Measurements from ENCODE around the gene ARHGAP18.
A peak's percentile ranks its signal among the peaks of the same experiment; 100 is the strongest.

The ARHGAP18 gene

DNA sequence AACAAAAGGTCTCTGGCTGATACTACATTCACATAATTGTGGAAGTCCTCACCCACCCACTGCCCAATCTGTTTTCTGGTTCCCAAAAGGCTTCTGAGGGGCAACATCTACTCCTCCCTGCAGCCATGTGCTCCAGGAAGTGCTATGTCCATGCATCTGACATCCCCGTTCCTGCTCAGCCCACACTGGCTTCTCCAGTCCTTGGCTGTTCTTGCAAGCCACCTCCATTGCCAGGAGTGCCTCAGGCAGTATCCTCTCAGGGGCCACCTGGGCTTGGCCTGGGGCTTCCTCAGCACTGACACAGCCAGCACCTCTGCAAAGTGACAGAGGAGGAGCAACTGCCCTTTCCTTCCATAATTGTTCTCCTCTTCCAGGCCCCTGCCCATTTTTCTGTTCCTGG, 18.3 kb downstream of the ARHGAP18 start:
- no peak for DNase-seq

DNA sequence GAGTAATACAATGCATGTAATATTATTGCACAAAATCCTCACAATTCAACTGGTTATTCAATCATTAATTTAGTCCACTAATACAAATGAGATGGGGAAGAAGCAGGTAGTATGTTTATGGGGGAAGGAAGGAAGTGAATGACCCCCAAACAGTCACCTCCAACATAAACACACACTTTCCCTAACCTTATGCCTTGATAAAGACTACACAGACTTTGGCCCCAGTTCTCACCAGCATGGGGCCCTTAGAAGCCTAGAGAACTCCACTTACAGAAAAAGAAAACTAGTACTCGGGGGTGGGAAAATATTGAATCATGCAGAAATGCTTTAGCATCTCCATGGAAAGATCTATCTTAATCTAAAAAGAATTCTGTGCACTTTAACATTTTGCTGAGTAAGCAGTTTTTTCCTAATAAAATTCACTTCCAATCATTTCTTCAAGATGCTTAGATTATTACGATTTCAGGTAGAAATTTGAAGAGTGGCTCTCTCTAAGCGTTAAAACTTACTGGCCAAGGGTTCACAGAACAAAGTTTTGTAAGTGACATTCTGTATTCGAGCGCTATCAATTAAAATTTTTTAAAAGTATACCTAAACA, 18.8 kb downstream of the ARHGAP18 start:
- no peak for DNase-seq

DNA sequence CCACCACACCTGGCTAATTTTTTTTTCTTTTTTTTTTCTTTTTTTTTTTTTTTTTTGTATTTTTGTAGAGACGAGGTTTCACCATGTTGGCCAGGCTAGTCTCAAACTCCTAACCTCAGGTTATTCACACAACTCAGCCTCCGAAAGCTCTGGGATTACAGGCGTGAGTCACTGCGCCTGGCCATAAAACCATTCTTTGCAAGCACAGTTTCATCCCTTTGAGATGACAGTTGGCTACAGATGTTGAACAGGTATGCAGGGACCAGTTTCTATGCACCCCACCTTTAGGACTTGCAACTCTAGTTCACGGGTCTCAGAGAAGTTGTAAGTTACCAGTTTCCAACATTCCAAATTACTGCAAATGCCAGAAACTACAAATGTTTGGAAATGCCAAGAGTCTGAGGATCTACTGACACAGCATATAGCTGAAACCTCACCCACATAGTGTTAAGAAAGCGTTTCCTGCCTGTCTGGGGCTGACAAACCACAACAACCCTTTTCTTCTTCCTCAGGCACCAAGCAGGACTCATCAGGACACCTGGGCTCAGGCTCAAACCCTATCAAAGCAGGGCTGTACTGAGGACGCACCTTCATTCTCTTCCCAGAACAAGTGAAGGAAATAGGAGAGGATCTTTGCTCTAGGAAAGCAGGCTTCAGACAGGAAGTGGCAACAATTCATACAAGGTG, 22.9 kb downstream of the ARHGAP18 start:
- peak in 3 of 5 experiments; percentile 17 to 88 (median 68) for DNase-seq

DNA sequence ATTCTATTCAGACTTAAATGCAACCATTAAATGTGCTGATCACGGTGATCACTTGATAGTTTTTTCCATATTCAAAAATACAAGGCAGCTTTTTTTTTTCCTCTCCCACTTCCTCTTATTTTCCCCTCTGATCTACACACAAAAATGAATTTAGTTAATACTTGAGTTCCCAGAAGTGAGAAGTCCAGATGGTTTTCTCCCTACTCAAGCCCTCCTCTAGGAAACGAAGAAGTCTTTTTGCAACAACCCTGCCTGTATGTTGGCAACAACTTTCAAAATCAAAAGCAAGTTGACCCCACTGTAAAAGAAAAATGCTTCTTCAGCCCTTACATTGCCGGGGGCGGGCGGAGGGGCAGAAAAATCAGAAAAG, 24.3 kb downstream of the ARHGAP18 start:
- no peak for DNase-seq

DNA sequence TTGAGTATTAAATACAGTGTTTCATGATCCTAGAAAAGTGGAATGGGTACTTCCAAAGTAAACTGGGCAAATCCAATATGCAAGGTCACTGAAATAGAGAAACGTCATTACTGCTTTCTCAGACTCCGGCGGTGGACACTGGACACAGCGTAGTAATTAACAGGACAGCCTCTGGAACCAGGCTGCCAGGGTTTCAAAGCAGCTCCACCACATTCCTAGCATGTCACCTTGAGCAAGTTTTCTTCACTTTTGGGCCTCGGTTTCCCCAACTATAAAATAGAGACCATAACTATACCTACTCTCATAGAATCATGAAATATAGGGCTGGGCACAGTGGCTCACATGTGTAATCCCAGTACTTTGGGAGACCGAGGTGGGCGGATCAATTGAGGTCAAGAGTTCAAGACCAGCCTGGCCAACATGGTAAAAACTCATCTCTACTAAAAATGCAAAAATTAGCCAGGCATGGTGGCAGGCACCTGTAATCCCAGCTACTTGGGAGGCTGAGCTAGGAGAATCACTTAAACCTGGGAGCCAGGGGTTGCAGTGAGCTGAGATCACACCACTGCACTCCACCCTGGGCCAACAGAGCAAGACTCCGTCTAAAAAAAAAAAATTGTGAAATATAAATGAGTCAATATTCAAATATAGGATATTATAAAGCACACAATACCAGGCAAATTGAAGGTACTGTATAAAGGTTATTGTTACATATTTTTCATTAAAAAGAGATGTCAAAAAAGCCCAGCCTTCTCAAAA, 24.9 kb downstream of the ARHGAP18 start:
- no peak for DNase-seq

DNA sequence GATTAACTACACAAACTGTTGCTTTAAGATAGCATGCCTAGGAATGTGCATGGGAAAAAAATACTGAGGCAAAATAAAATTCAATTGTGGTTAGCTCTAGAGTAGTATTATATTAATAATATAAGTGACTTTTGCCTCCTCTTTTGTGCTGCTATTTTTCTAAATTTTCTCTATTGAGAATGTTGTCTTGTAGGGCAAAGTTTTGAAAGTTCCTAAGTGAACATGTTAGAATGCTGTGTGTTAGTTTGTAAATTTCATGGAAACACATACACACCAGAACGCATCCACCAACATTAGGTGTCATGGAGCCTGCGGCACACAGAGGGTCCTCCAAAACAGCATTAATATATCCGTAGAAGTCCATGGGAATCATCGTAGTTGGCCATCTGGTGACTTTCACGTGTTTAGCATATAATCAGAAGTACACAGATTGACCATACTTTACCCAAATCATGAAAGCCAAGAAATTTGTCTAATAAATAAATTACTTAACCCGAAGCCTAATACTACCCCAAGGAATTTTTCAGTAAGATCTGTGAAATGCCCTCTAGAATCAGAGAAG, 25.6 kb downstream of the ARHGAP18 start:
- DNase-seq = no peak

DNA sequence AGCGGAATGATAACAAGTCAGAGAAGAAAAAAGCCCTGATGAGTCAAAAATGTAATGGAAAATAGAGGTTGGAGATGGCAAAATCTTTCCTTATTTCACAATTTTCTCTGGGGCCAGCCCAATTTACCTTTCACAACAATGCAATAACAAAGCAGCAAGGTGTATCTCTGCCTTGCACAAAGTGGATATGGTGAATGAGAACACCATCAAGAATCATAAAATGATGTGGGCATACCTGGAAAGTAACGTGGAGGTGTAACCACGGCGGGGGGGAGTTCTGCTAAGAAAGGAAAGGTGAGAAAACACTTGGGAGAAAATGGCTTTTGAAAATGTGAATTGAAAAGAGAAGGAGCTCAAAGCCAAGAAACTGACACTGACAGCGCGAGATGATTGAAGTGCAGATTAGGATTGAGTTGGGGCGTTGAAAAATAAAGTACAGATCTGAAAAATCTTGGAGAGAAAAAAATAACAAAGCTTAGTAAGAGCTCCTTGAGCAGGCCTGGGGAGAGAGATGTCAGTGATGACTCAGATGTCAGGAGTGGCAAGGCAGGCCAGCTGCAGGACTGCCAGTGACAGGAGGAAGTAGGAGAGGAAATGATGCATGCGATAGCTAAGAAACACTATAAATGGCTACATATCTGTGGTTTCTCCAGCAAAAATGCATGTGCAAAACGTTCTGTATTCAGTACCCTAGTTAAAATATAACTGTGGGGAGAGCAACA, 26.2 kb downstream of the ARHGAP18 start:
- peak in 4 of 5 experiments; percentile 25 to 96 (median 56) for DNase-seq

DNA sequence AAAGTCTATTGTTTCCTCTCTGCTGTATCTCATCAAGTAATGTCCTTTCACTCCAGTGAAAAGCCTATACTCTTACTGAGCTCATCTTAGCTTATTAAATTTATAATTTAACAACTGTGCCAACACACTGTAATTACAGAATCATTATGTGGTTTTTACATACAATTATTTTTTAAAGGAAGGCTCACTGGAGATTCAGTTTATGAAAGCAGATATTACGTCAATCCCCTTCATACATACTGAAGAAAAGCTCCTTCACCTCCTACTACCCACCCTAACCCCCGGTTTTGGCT, 28.1 kb downstream of the ARHGAP18 start:
- no peak for DNase-seq

DNA sequence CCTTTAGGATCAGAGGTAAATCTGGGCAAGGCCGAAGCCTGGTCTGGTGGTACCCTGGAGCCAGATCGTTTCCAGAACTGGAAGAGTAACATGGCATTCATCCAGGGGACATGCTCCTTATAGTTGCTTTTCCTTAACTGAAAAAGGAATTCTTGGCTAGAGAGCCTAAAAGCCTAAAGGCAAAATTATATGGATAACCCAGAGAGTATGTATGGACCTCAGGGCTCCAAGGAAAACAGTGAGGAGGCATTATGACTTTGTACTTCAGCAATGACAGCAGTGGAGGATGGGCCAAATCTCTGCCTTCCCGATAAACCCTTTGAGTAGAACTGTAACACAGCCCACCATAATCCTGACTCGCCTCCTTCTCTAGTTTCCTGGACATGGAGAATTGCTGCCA, 29.3 kb downstream of the ARHGAP18 start:
- no peak for DNase-seq

DNA sequence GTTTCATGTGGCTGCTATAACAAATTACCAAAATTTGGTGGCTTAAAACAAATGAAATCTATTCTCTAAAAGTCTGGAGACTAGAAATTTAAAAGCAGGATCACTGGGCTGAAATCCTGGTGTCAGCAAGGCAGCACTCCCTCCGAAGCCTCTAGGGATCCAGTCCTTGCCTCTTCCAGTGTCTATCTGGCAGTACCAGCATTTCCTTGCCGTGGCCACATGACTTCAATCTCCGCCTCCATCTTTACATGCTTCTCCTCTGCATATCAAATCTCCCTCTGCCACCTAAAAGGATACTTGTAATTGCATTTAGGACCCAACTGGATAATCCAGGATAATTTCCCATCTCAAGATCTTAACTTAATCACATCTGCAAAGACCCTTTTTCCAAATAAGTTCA, 30.2 kb downstream of the ARHGAP18 start:
- no peak for DNase-seq

DNA sequence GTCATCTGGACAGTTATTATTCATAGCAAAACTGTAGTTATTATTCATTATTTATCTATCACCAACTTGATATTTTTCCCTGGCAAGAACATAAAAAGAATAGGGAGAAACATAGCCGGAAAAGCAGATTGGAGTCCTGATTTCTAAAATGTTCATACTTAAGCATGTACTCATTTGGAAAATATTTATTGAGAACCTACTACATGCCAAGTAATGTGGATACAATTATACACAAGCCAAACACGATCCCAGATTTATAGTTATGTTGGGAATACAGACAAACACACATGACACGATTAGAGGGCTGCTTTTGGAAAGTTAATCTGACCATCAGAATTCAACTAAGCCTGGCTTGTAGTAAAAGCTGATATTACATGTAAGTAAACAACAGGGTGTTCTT, 30.7 kb downstream of the ARHGAP18 start:
- no peak for DNase-seq

DNA sequence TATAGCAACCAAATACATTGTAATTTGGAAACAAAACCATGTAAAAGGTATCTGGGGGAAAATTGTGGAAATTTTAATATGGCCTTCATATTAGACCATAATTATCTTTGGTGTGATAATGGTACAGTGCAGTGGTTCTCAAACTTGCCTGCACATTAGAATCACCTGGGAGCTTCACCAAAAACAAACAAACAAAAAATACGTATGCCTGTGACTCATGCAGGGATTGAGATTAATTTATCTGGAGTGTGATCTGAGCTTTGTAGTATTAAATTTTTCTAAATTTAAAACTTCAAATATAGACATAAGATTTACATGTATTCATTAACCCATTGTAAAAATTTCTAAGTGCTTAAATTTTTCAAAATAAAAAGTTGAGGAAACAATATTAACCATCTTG, 31.5 kb downstream of the ARHGAP18 start:
- peak in 1 of 5 experiments; percentile 31 for DNase-seq

DNA sequence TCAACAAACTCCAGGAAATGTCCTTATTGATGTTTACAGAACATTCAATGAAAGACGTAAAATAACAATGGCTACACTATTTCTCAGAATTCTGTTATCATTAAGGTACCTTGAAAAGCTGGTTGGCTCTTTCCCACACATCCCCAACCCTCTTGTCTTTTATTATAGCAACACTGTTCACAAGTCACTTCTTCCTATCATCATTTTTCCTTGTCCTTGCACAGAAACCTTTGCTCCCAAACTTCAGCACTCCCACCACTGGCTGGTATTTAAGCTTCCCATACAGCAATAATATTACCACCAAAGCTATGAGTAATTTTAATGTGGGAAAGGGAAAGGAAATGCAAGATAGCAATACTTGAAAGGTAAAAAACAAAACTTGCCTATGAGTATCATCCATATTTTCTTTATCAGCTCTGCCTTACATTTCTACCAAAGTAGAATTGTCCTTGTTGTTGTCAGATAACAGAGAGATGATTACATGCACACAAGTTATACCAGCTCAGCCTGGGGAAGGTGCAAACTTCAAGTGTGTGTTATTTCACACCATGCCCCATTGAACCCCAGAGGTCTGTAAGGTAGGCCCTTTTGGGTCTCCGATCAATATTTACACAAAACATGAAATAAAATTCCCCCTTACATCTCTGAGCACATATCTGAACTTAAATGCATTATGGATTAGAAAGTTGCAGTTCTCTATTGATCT, 32.2 kb downstream of the ARHGAP18 start:
- DNase-seq = no peak

DNA sequence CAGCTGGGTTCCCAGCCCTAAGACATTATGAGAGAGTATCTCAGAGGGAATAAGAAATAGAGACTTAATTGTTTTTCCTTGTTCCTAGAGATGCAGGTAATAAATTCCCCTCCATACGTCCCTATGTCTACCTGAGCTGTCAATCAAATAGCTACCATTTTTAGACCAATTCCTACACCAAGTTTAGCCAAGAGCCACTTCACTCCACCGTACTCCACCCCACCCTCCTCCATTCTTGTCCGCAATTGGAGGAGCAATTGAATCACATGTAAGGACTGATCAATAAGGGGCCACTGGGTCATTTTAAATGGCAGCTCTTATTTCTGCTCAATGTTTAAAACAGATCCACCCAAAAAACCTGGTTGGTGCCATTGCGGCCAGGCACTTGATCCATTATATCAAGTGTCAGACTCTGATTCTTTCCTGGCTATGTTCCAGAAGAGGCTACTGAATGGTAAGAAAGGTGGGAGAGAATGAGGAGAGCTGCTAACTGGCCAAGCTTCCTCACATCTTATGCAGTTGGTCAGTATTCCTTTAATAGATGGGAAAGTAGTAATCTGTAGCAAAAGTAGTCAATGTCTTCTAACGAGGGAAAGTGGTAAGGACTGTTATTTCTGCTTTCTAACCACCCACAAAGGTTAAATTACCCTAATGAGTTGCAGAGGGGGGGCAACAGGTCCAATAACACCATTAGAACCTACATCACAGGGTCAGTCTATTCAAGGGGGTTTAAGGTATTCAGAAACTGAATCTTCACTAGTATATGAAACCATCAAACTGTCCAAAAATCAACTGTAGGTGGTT, 34.1 kb downstream of the ARHGAP18 start:
- no peak for DNase-seq

DNA sequence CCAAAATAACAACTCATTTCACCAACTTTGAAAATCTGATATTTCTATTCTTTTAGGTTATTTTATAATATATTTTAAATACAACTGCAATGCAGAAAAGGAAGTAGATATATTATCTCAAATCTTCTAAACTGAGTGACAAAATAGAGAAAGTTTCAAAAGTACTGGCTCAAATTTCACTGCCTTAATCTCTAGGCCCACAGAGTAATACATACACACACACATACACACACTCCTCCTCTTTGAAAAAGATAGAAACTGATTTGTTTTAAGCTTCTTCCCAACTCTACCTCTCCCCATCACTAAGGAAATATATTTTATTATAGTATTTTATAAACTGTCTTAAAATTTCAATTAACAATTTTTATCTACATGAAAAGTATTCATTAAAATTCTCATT, 36.2 kb downstream of the ARHGAP18 start:
- peak in 1 of 5 experiments; percentile 56 for DNase-seq

DNA sequence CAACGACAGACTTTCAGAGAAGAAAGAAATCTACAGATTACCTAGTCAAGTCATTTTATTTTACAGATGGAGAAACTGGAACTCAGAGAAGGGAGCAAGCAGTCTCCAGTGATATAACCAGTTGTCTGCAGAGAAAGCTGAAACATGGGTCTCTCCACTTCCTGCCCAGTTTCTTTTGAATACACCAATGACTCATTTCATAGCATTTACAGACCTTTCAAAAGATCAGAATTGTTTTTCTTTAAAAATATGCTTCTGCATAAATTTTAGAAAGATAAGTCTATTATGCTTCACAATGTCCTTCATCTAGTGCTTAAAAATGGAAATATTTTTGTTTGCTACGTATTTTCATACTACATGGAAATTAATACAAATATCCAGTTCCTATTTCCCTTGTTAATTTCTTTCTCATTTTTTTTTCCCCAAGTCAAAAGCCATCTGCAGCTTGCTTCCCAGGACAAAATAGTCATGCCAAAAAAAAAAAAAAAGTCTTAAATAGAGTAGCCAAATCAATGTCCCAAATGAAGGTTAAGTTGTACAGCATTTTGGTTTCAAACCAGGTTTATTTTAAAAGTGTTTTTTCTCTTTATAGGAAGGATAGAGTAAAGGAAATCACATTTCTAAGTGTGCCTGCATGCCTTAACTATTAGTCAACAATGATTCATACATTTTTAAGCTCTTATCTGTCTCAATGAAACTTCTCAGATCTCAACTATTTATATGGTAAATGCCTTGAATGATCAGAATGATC, 36.9 kb downstream of the ARHGAP18 start:
- peak in 2 of 5 experiments; percentile 17 to 94 for DNase-seq

DNA sequence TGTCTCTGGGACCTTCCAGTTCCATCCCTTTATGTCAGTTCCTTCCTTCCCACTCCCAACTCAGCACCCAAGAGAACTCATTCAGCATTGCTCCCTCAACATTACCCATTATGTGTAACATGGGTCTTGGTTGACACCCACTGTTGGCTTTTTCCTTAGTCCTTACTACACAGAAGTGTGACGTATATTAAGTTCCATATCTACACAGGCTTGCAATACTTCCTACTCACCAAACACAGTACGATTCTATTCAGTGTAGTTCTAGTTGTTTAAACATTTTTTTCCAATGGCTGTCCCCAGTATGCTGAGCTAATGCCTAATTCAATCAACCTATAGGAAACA, 37.7 kb downstream of the ARHGAP18 start:
- DNase-seq = peak in 1 of 5 experiments; percentile 81

DNA sequence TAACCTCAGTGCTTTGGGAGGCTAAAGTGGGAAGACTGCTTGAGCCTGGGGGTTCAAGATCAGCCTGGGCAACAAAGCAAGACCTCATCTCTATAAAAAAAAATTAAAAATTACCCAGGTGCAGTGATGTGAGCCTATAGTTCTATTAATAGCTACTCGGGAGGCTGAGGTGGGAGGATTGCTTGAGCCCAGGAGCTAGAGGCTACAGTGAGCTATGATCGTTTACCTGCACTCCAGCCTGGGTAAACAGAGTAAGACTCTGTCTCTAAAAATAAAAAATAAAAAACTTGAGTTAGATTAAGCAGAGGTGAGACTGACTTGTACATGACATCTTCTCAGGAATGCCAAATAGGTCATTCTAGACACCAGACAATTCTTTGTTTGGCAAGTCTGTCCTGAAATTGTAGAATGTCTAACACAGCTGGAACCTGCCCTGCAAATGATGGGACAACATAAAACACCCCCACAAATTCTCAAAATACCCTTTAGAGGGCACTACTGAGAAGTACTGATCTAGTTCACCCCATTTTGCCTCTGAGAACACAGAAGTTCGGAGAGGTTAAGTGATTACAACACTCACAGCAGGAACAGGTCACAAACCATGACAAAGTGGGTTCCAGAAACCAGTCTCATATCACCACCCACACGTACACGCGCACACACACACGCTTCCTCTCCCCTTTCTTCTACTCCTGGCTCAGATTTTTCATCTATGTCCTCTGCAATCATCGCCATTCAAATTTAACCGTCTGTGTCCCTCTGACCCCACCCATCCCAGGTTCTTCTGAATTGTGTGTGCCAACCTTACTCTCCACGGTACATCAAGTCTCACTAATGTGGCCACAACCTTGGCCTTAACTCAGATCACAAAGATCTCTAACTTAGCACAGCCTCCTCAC, 38.3 kb downstream of the ARHGAP18 start:
- peak in 4 of 5 experiments; percentile 8 to 97 (median 51) for DNase-seq

DNA sequence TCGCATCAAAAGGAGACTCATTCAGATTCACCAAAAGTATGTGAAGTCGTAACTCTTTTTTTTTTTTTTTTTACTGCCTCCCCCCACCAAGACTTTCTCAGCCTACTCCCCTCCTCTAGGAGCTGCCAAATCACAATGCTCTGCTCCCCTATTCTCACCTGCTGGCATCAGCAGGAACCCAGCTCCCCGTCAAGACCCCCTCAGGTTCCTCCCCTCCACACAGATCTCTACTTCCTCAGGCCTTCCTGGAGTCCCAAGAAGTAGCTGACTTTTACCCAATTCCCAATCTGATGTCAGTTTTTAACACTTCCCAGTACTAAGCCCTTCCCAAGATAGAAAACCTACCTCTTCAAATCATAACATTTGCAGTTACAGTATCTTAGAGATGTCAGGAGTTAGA, 39.3 kb downstream of the ARHGAP18 start:
- DNase-seq = no peak

DNA sequence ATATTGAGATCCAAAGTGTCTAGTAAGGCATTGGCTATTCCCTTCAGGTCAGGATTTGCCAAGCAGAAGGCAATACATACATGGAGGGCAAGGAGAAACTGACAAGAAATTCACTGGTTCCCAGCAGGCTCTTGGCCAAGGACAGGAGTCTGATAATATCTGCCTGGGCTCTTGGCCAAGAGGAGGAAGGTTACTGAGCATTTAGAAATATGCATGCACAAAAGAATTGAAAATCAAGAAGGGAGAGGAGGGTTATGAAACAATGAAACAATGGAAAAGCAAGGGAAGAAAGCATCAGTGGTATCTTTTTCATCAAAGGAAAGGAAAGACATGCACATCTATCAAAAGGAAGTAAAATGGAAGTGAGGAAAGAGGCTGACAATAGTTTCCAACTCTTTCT, 42.4 kb downstream of the ARHGAP18 start:
- DNase-seq = no peak

Data from T-helper 2 cell (primary cell).